ENCODE data around the gene SLC29A4. TPM values are rescaled to one million over a fixed set of nuclear protein-coding genes. Genes with fewer than 3 reads are reported as not detected.
"Not testable (repeated sequence)": the region's sequence is repeated elsewhere in the genome, so short reads cannot be mapped to it uniquely, and the experiment has no call there.

SLC29A4 gene
- total and polyA plus RNA-seq, 7 donors = 0.77 to 3.7 (median 2.6) TPM

DNA sequence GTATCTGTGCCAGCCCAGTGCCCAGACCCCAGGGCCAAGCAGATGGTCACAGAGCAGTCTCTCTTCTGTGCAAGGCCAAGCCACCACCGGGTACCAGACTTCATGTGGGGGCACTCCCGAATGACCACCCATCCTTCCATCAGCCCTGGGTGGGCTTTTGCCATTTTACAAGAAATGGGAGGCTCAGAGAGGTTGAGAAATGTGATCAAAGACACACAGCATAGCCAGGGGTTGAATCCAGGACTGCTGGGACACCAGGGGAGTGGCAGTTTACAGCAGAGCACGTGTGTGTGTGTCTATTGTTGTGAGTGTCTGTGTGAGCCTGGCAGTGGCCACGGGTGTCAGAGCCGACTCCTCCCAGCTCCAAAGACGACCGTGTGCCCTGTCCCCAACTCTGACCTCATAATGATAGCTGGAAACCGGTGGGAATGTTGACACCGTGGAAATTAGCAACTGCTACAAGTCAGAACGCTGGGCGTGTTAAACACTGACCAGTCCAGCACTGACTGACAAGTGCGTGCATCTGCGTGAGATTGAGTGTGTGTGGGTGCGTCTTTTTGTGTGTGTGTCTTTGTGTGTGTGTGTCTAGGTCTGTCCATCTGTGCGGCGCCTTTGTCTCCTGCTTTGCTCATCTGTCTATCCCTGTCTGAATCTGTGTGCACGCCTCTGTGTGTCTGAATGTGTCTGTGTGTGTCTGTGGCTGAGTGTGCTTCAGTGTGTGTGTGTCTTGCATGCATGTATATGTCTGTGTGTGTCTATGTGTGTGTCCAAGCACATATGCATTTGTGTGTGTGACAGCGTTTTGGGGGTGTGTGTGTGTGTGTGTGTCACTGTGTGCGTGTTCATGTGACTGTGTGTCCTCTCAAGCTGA, 17.2 kb upstream of the SLC29A4 start:
- Histone ChIP-seq H3K4me3 (no peak overlapping the region), H3K27me3 (ENCODE audit: insufficient read depth in 3 of 3, low read length in 2 of 3) (no peaks in the 10 kb centered on the region), H3K4me1 (no peaks in the 10 kb centered on the region), H3K27ac (no peak overlapping the region), H3K36me3 (ENCODE audit: insufficient read depth in 1 of 2, low read depth in 1 of 2) (no peaks in the 10 kb centered on the region), H3K9me3 (no peaks in the 10 kb centered on the region)
- TF ChIP-seq, protein P1, sequence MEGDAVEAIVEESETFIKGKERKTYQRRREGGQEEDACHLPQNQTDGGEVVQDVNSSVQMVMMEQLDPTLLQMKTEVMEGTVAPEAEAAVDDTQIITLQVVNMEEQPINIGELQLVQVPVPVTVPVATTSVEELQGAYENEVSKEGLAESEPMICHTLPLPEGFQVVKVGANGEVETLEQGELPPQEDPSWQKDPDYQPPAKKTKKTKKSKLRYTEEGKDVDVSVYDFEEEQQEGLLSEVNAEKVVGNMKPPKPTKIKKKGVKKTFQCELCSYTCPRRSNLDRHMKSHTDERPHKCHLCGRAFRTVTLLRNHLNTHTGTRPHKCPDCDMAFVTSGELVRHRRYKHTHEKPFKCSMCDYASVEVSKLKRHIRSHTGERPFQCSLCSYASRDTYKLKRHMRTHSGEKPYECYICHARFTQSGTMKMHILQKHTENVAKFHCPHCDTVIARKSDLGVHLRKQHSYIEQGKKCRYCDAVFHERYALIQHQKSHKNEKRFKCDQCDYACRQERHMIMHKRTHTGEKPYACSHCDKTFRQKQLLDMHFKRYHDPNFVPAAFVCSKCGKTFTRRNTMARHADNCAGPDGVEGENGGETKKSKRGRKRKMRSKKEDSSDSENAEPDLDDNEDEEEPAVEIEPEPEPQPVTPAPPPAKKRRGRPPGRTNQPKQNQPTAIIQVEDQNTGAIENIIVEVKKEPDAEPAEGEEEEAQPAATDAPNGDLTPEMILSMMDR (IDR thresholded peaks at IDR 0.05) = no peak
- intact Hi-C loops (cut with DNase I) = no loop called here
- DNase-seq (no peak), ATAC-seq (no peak)
- 29 to 45% (median 33%) methylated on average over 19 of the region's 19 CpGs for WGBS, 3 donors

DNA sequence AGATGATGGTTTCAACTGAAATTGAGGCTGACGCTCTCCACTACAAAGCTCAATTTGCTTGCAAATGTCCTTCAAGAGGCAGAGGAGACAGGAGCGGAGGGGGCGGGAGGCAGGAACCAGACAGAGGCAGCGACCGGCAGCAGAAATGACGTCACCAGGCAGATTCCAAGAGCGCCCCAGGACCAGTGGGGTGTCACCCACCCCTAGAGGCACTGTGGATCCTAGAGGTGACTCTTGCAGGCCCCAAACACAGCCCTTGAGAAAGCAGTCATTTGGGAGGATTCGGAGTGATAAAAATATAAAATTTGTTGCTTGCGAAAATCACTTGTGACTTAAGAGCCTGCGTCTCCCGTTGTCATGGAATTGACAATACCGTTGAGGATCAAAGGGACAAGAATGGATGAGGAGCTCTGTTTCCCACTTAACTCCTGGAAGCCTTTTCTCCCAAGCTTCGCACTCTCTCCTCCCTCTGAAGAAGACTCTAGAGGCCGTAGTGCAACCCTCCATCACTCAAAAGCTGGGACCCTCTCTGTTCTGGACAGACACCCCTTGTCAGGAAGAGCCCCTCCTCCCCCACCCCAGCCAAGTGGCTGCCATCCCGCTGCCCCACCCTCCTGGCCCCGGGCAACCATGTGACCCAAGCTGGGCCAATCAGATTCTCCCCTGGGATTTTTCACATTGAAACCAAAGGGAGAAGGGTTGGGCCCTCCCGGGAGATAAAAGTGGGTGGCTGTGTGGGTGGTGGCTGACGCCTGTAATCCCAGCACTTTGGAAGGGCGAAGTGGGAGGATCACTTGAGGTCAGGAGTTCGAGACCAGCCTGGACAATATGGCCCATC, 16.3 kb upstream of the SLC29A4 start:
- no peaks in the 10 kb centered on the region for H3K27me3 ChIP-seq (ENCODE audit: insufficient read depth in 3 of 3, low read length in 2 of 3)
- no peaks in the 10 kb centered on the region for H3K9me3 ChIP-seq
- WGBS, 3 donors = 65 to 71% (median 70%) methylated on average over 20 of the region's 20 CpGs

DNA sequence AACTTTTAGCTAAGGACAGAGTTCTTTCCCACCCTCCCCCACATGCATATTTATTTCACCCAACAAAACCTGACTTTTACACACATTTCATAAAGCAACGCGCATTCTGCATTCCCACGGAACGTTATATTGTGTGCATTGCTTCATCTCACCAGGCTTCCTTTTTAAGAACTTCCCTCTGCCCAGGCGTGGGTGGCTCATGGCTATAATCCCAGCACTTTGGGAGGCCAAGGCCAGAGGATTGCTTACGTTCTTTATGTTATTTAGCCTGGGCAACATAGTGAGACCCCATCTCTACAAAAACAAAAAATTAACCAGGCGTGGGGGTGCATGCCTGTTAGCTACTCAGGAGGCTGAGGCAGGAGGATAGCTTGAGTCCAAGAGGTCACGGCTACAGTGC, 14.9 kb upstream of the SLC29A4 start:
- H3K36me3 ChIP-seq (ENCODE audit: insufficient read depth in 1 of 2, low read depth in 1 of 2); H3K27me3 ChIP-seq (ENCODE audit: insufficient read depth in 3 of 3, low read length in 2 of 3); H3K9me3 ChIP-seq; DNase-seq; H3K4me1 ChIP-seq; H3K27ac ChIP-seq; H3K4me3 ChIP-seq; intact Hi-C loops (cut with DNase I); ATAC-seq: not testable (repeated sequence)
- 85 to 88% (median 87%) methylated on average over 8 of the region's 8 CpGs for WGBS, 3 donors

More for the DNA sequence above, 16.3 kb upstream of the SLC29A4 start:
- intact Hi-C loops (cut with DNase I) = no loop called here
- H3K36me3 ChIP-seq (ENCODE audit: insufficient read depth in 1 of 2, low read depth in 1 of 2) = no peaks in the 10 kb centered on the region
- TF ChIP-seq, protein P1 (IDR thresholded peaks at IDR 0.05) = no peak
- no peak overlapping the region for H3K27ac ChIP-seq
- no peak overlapping the region for H3K4me3 ChIP-seq
- H3K4me1 ChIP-seq = no peaks in the 10 kb centered on the region
- ATAC-seq = no peak
- DNase-seq = no peak

DNA sequence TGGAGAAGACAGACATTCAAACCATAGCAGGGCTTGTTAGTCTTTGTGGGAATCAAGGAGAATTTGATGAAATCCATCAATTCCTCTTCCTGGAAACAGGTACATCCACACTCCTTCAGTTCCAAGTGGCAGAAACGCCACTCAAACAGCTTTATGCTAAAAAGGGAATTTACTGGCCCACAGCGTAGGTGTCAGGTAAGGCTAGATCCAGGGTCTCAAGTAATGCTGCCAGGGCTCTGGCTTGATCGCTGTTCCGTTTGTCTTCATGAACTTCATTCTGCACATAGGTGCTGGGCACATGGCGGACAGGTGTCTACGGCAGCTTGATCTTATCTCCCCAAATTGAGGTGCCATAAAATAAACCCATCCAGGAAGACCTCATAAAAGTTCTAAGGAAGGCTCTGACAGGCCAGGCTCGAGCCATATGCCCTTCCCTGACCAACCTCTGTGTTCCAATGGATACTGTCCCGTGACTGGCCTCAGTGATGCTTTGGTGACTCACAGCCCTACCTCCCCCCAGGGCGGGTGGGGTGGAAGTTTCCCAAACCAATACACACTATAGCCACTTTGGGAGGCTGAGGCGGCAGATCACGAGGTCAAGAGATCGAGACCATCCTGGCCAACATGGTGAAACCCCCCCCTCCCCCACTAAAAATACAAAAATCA, 12.6 kb upstream of the SLC29A4 start:
- WGBS, 3 donors = 72 to 79% (median 73%) methylated on average over 12 of the region's 12 CpGs
- H3K27ac ChIP-seq; ATAC-seq; H3K27me3 ChIP-seq (ENCODE audit: insufficient read depth in 3 of 3, low read length in 2 of 3); DNase-seq; H3K4me3 ChIP-seq; H3K9me3 ChIP-seq; intact Hi-C loops (cut with DNase I); H3K4me1 ChIP-seq; H3K36me3 ChIP-seq (ENCODE audit: insufficient read depth in 1 of 2, low read depth in 1 of 2): not testable (repeated sequence)

DNA sequence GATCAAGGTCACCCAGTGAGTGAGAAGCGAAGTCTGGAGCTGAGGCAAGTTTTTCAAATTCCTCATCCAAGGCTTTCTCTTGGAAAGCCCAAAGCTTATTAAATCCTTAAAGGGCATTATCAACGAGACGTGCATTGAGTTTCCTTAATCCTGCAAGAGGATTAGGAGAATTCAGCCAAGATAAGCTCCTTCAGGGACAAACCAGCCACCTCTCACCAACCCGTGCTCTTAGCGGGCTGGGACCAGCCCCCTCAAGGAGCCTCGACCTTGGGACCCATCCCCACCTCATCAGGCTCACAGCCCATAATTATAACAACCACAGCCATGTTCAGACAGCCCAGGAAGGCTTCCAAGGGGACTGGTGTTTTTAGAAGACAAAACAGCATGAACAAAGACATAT, 12.0 kb upstream of the SLC29A4 start:
- Histone ChIP-seq H3K27ac (no peak overlapping the region), H3K4me3 (no peak overlapping the region), H3K36me3 (ENCODE audit: insufficient read depth in 1 of 2, low read depth in 1 of 2) (no peaks in the 10 kb centered on the region), H3K9me3 (no peaks in the 10 kb centered on the region), H3K27me3 (ENCODE audit: insufficient read depth in 3 of 3, low read length in 2 of 3) (peaks cover 0 to 7% (median 0%) of the 10 kb centered on the region in 3 donors), H3K4me1 (no peaks in the 10 kb centered on the region)
- DNase-seq = no peak
- 25 to 50% (median 27%) methylated on average over 4 to 6 of the region's 6 CpGs for WGBS, 3 donors
- ATAC-seq = no peak
- intact Hi-C loops (cut with DNase I) = no loop called here
- TF ChIP-seq, protein P1 (IDR thresholded peaks at IDR 0.05) = no peak

DNA sequence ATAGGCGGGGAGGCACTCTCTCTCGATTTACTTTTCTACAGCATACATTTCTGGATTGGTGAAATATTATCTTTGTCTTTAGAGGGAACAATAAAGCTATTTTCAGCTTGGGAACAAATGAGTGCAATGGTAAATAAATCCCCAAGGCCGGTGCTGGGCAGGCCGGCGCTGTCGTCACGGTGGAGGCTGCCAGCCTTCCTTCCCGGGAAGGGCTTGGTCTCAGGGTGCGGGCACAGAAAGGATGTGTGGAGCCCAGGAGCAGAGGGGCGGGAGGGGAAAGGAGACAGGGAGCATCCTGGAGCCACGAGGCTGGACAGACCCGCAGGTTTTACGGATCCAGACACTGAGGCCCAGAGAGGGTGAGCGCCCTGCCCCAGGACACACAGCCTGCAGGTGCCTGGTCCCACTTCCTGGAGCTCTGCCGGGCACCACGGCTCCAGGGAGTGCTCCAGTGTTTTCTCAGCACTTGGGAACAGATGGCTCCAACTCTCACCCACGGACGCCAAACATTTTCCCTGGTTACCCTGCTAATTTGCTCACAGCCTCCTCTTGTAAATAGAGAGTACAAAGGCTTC, 8.8 kb upstream of the SLC29A4 start:
- H3K36me3 ChIP-seq (ENCODE audit: insufficient read depth in 1 of 2, low read depth in 1 of 2); H3K4me3 ChIP-seq; H3K27ac ChIP-seq; intact Hi-C loops (cut with DNase I); H3K4me1 ChIP-seq; DNase-seq; H3K9me3 ChIP-seq: not testable (repeated sequence)
- peaks cover 0 to 11% (median 5%) of the 10 kb centered on the region in 3 donors for H3K27me3 ChIP-seq (ENCODE audit: insufficient read depth in 3 of 3, low read length in 2 of 3)
- 11 to 29% (median 23%) methylated on average over 18 of the region's 18 CpGs for WGBS, 3 donors
- ATAC-seq = peak in 3 of 4 donors; percentile 39 to 73 (median 63)
